ENCODE results near the gene SERPIND1.
"Not testable (repeated sequence)": the region's sequence is repeated elsewhere in the genome, so short reads cannot be mapped to it uniquely, and the experiment has no call there.

SERPIND1 gene

GRCh38 chr22:20748082-20748481, 25.8 kb upstream of the SERPIND1 start:
- DNase-seq (ENCODE audit: low read depth), result no peak

- no peak for DNase-seq (ENCODE audit: low read depth)
These were observed 25.0 kb upstream of the SERPIND1 start for GRCh38 chr22:20748731-20749428.

- DNase-seq (ENCODE audit: low read depth), result no peak
These were observed 24.5 kb upstream of the SERPIND1 start for GRCh38 chr22:20749453-20749852.

GRCh38 chr22:20750461-20751184, 23.3 kb upstream of the SERPIND1 start:
- DNase-seq (ENCODE audit: low read depth), result no peak

- DNase-seq (ENCODE audit: low read depth), result no peak
These were observed 22.6 kb upstream of the SERPIND1 start for GRCh38 chr22:20751185-20751851.

GRCh38 chr22:20752104-20752741, 21.7 kb upstream of the SERPIND1 start:
- no peak for DNase-seq (ENCODE audit: low read depth)

- DNase-seq (ENCODE audit: low read depth), result no peak
These were observed 21.0 kb upstream of the SERPIND1 start for GRCh38 chr22:20752873-20753272.

- DNase-seq (ENCODE audit: low read depth), result no peak
These were observed 17.1 kb upstream of the SERPIND1 start for GRCh38 chr22:20756846-20757245.

- no peak for DNase-seq (ENCODE audit: low read depth)
These were observed 15.2 kb upstream of the SERPIND1 start for GRCh38 chr22:20758688-20759087.

- no peak for DNase-seq (ENCODE audit: low read depth)
These were observed 13.8 kb upstream of the SERPIND1 start for GRCh38 chr22:20760084-20760483.

GRCh38 chr22:20761536-20761935, 12.4 kb upstream of the SERPIND1 start:
- DNase-seq (ENCODE audit: low read depth), result no peak

GRCh38 chr22:20762233-20762796, 11.6 kb upstream of the SERPIND1 start:
- no peak for DNase-seq (ENCODE audit: low read depth)

- DNase-seq (ENCODE audit: low read depth), result no peak
These were observed 10.1 kb upstream of the SERPIND1 start for GRCh38 chr22:20763630-20764470.

- DNase-seq (ENCODE audit: low read depth), result no peak
These were observed 9.5 kb upstream of the SERPIND1 start for GRCh38 chr22:20764471-20764720.

- no peak for DNase-seq (ENCODE audit: low read depth)
These were observed 9.2 kb upstream of the SERPIND1 start for GRCh38 chr22:20764729-20765128.

- no peak for DNase-seq (ENCODE audit: low read depth)
These were observed 8.0 kb upstream of the SERPIND1 start for GRCh38 chr22:20765938-20766337.

- no peak for DNase-seq (ENCODE audit: low read depth)
These were observed 7.4 kb upstream of the SERPIND1 start for GRCh38 chr22:20766530-20766929.

- not testable (repeated sequence) for DNase-seq (ENCODE audit: low read depth)
These were observed 4.5 kb upstream of the SERPIND1 start for GRCh38 chr22:20769496-20769826.

- DNase-seq (ENCODE audit: low read depth), result no peak
These were observed 1.8 kb upstream of the SERPIND1 start for GRCh38 chr22:20771918-20772625.

- DNase-seq (ENCODE audit: low read depth), result no peak
These were observed 969 bp downstream of the SERPIND1 start for GRCh38 chr22:20774882-20775281.

GRCh38 chr22:20775342-20775895, 1.5 kb downstream of the SERPIND1 start:
- no peak for DNase-seq (ENCODE audit: low read depth)

All from activated T-helper 1 cell treated with Interleukin-2 at 50 U/mL for 16 hours (primary cell).